Thyroid gland (tissue), 4 donors: ENCODE data around the gene NDEL1.

ENCODE experiments used
- POLR2A ChIP-seq, 2 donors: fragments of 450-650 bp; IDR thresholded peaks; one replicate each; pipeline ENCODE4 v1.6.1; 2017; ENCODE audit warnings: antibody characterized with exemption in 2 of 2, mild to moderate bottlenecking in 2 of 2, moderate library complexity in 1 of 2
- TF ChIP-seq, protein P1 (sequence below), 6 experiments: fragments of 200-600 bp in 3 of 6; fragments of 450-650 bp in 3 of 6; sonication (generic) in 3 of 6; IDR thresholded peaks; one replicate each; pipeline ENCODE4 v1.5.1; 2016 to 2019; ENCODE audit warnings: antibody characterized with exemption in 6 of 6, mild to moderate bottlenecking in 2 of 6, inconsistent platforms in 1 of 6, moderate library complexity in 1 of 6

DNA sequence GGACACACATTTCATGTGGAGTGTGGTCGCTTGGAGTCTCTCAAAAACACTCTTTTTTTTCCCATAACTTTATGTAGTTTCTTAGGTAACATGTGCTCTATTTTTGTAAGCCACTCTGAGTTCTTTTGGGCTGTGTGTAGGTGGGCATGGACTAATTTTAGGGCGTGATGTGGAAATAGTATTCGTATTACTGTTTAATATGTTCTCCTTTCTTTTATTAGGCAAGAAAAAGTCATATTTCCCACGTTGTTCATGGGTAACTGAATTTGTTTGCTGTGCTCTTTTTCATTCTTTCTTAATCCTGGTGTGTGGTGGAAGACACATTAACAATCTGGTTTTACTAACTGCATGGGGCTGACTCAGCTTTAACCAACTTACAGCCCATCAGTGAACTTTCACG is 27.4 kb downstream of the NDEL1 start:
- no peak for TF ChIP-seq POLR2A (IDR thresholded peaks at IDR 0.05)
- TF ChIP-seq, protein P1, sequence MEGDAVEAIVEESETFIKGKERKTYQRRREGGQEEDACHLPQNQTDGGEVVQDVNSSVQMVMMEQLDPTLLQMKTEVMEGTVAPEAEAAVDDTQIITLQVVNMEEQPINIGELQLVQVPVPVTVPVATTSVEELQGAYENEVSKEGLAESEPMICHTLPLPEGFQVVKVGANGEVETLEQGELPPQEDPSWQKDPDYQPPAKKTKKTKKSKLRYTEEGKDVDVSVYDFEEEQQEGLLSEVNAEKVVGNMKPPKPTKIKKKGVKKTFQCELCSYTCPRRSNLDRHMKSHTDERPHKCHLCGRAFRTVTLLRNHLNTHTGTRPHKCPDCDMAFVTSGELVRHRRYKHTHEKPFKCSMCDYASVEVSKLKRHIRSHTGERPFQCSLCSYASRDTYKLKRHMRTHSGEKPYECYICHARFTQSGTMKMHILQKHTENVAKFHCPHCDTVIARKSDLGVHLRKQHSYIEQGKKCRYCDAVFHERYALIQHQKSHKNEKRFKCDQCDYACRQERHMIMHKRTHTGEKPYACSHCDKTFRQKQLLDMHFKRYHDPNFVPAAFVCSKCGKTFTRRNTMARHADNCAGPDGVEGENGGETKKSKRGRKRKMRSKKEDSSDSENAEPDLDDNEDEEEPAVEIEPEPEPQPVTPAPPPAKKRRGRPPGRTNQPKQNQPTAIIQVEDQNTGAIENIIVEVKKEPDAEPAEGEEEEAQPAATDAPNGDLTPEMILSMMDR (IDR thresholded peaks at IDR 0.05): no peak
